ENCODE results near the gene ALOX15B. TPM values are rescaled to one million over a fixed set of nuclear protein-coding genes. Genes with fewer than 3 reads are reported as not detected.

Gene ALOX15B
- not detected in 2 replicates for total RNA-seq

GRCh38 chr17:8038954-8039610 lies at the start of gene ALOX15B:
Gene ALOX15B, plus strand, starts transcription at chr17:8039059. Its CDS starts 97 bp downstream, at chr17:8039156.

GRCh38 chr17:8001976-8002720 lies 36.7 kb upstream of the ALOX15B start, which contains the start of gene GUCY2D:
Gene GUCY2D, plus strand, starts transcription at chr17:8002615. Its CDS starts 433 bp downstream, at chr17:8003048.

GRCh38 chr17:8087075-8087951 lies 48.5 kb downstream of the ALOX15B start, which contains the start of gene ALOX12B:
Gene ALOX12B, minus strand, starts transcription at chr17:8087716. Its CDS starts 274 bp downstream, at chr17:8087442.

Small RNA genes within 50 kb of the gene (small RNA-seq; reads per million reads assigned to genes)
- gene MIR4314 = not detected

Other genes starting within 250 kb of the ALOX15B start
- gene KDM6B, start 204.8 kb upstream of the ALOX15B start, total RNA-seq = 5.3 and 5.6 TPM in 2 replicates
- gene TMEM88, start 184.0 kb upstream of the ALOX15B start, total RNA-seq = 26.5 and 43.0 TPM in 2 replicates
- gene NAA38, start 181.5 kb upstream of the ALOX15B start, total RNA-seq = 62.8 and 67.9 TPM in 2 replicates
- 9.5 and 12.0 TPM in 2 replicates for gene CYB5D1, start 181.1 kb upstream of the ALOX15B start, total RNA-seq
- gene CHD3, start 150.3 kb upstream of the ALOX15B start, total RNA-seq = 82.6 and 124 TPM in 2 replicates
- 0.76 and 0.98 TPM in 2 replicates for gene RNF227, start 122.8 kb upstream of the ALOX15B start, total RNA-seq
- gene KCNAB3, start 109.2 kb upstream of the ALOX15B start, total RNA-seq = 0.98 and 1.2 TPM in 2 replicates
- gene TRAPPC1, start 107.1 kb upstream of the ALOX15B start, total RNA-seq = 46.1 and 49.6 TPM in 2 replicates
- gene CNTROB, start 106.9 kb upstream of the ALOX15B start, total RNA-seq = 20.3 and 21.0 TPM in 2 replicates
- gene GUCY2D, start 36.4 kb upstream of the ALOX15B start, total RNA-seq = not detected in 2 replicates
- not detected in 2 replicates for gene ALOX12B, start 48.7 kb downstream of the ALOX15B start, total RNA-seq
- under 0.01 TPM in 1 of 2 replicates, not detected in the other for gene ALOXE3, start 79.5 kb downstream of the ALOX15B start, total RNA-seq
- gene HES7, start 85.0 kb downstream of the ALOX15B start, total RNA-seq = 0.19 and 0.33 TPM in 2 replicates
- gene PER1, start 113.3 kb downstream of the ALOX15B start, total RNA-seq = 9.9 and 12.1 TPM in 2 replicates
- 5.5 and 5.6 TPM in 2 replicates for gene VAMP2, start 123.9 kb downstream of the ALOX15B start, total RNA-seq
- gene TMEM107, start 137.3 kb downstream of the ALOX15B start, total RNA-seq = 17.7 and 19.6 TPM in 2 replicates
- gene BORCS6, start 151.1 kb downstream of the ALOX15B start, total RNA-seq = 10.8 and 11.3 TPM in 2 replicates
- gene AURKB, start 171.5 kb downstream of the ALOX15B start, total RNA-seq = 17.6 and 26.1 TPM in 2 replicates
- gene CTC1, start 209.0 kb downstream of the ALOX15B start, total RNA-seq = 16.0 and 17.5 TPM in 2 replicates
- 49.6 and 50.2 TPM in 2 replicates for gene PFAS, start 210.2 kb downstream of the ALOX15B start, total RNA-seq
- gene RANGRF, start 249.6 kb downstream of the ALOX15B start, total RNA-seq = 11.2 and 11.8 TPM in 2 replicates

Measured in vein endothelial cell (primary cell).